KOPT-K1 (cell line): ENCODE data around the gene INSM1.

Source experiments
- H3K27ac ChIP-seq: fragments of 200-600 bp; sonication (generic); 2 replicates; pipeline ENCODE4 v1.5.1; 2016; ENCODE audit warnings: antibody characterized with exemption, mild to moderate bottlenecking, low read depth, low read length; ENCODE audit not compliant: poor library complexity, severe bottlenecking
- H3K36me3 ChIP-seq: fragments of 200-600 bp; sonication (generic); 2 replicates; pipeline ENCODE4 v1.5.1; 2017; ENCODE audit warnings: antibody characterized with exemption, mild to moderate bottlenecking, low read length, moderate library complexity; ENCODE audit not compliant: insufficient read depth
- H3K9me3 ChIP-seq: fragments of 200-600 bp; sonication (generic); 2 replicates; pipeline ENCODE4 v1.5.1; 2017; ENCODE audit warnings: antibody characterized with exemption, low read length, mild to moderate bottlenecking; ENCODE audit not compliant: insufficient read depth, poor library complexity, severe bottlenecking

Gene INSM1

GRCh38 chr20:20395903-20396568 lies 28.1 kb downstream of the INSM1 start:
- H3K27ac ChIP-seq, result no peak overlapping the region
- H3K9me3 ChIP-seq, result no peaks in the 10 kb centered on the region

GRCh38 chr20:20396794-20397193 lies 28.9 kb downstream of the INSM1 start:
- Histone ChIP-seq H3K27ac (no peak overlapping the region), H3K36me3 (no peaks in the 10 kb centered on the region), H3K9me3 (no peaks in the 10 kb centered on the region)

More at GRCh38 chr20:20395903-20396568, 28.1 kb downstream of the INSM1 start:
- H3K36me3 ChIP-seq, result no peaks in the 10 kb centered on the region

GRCh38 chr20:20398123-20398522 lies 30.2 kb downstream of the INSM1 start:
- Histone ChIP-seq H3K27ac (no peak overlapping the region), H3K36me3 (no peaks in the 10 kb centered on the region), H3K9me3 (no peaks in the 10 kb centered on the region)

- no peaks in the 10 kb centered on the region for H3K9me3 ChIP-seq
These were observed 31.9 kb downstream of the INSM1 start for GRCh38 chr20:20399531-20400500.

GRCh38 chr20:20401991-20402390 lies 34.1 kb downstream of the INSM1 start:
- Histone ChIP-seq H3K9me3 (no peaks in the 10 kb centered on the region), H3K36me3 (no peaks in the 10 kb centered on the region), H3K27ac (no peak overlapping the region)

More at GRCh38 chr20:20399531-20400500, 31.9 kb downstream of the INSM1 start:
- no peak overlapping the region for H3K27ac ChIP-seq
- H3K36me3 ChIP-seq, result no peaks in the 10 kb centered on the region

GRCh38 chr20:20404633-20405032 lies 36.7 kb downstream of the INSM1 start:
- Histone ChIP-seq H3K9me3 (no peaks in the 10 kb centered on the region), H3K27ac (peak overlapping the region; percentile 7), H3K36me3 (no peaks in the 10 kb centered on the region)

- H3K9me3 ChIP-seq, result no peaks in the 10 kb centered on the region
- H3K27ac ChIP-seq, result peak overlapping the region; percentile 7
- H3K36me3 ChIP-seq, result no peaks in the 10 kb centered on the region
These were observed 37.7 kb downstream of the INSM1 start for GRCh38 chr20:20405623-20406022.

- H3K9me3 ChIP-seq, result no peaks in the 10 kb centered on the region
- H3K36me3 ChIP-seq, result no peaks in the 10 kb centered on the region
These were observed 38.4 kb downstream of the INSM1 start for GRCh38 chr20:20406306-20406705.

GRCh38 chr20:20407891-20408805 lies 40.2 kb downstream of the INSM1 start:
- no peaks in the 10 kb centered on the region for H3K36me3 ChIP-seq
- H3K9me3 ChIP-seq, result no peaks in the 10 kb centered on the region
- no peak overlapping the region for H3K27ac ChIP-seq

More at GRCh38 chr20:20406306-20406705, 38.4 kb downstream of the INSM1 start:
- H3K27ac ChIP-seq, result no peak overlapping the region

GRCh38 chr20:20409331-20409730 lies 41.4 kb downstream of the INSM1 start:
- Histone ChIP-seq H3K9me3 (no peaks in the 10 kb centered on the region), H3K27ac (no peak overlapping the region), H3K36me3 (no peaks in the 10 kb centered on the region)

- no peaks in the 10 kb centered on the region for H3K36me3 ChIP-seq
- no peak overlapping the region for H3K27ac ChIP-seq
- H3K9me3 ChIP-seq, result no peaks in the 10 kb centered on the region
These were observed 42.8 kb downstream of the INSM1 start for GRCh38 chr20:20410678-20411077.

- Histone ChIP-seq H3K36me3 (no peaks in the 10 kb centered on the region), H3K27ac (no peak overlapping the region), H3K9me3 (no peaks in the 10 kb centered on the region)
These were observed 43.5 kb downstream of the INSM1 start for GRCh38 chr20:20411402-20411801.

- no peaks in the 10 kb centered on the region for H3K36me3 ChIP-seq
- H3K9me3 ChIP-seq, result no peaks in the 10 kb centered on the region
- no peak overlapping the region for H3K27ac ChIP-seq
These were observed 43.9 kb downstream of the INSM1 start for GRCh38 chr20:20411836-20412235.

- Histone ChIP-seq H3K27ac (no peak overlapping the region), H3K36me3 (no peaks in the 10 kb centered on the region), H3K9me3 (no peaks in the 10 kb centered on the region)
These were observed 44.8 kb downstream of the INSM1 start for GRCh38 chr20:20412750-20413149.
